Stimulated activated CD4-positive, alpha-beta T cell treated with anti-CD3 and anti-CD28 coated beads, Interleukin-12 subunit alpha, Interleukin-12 subunit beta, amount 100 ng/mL, for 4 hours (primary cell): ENCODE results near the gene XKR3.
"Not testable (repeated sequence)": the region's sequence is repeated elsewhere in the genome, so short reads cannot be mapped to it uniquely, and the experiment has no call there.

Source experiments
- DNase-seq: peaks from one replicate; pipeline ENCODE4 v3.0.0-alpha.2; 2020

The XKR3 gene

DNA sequence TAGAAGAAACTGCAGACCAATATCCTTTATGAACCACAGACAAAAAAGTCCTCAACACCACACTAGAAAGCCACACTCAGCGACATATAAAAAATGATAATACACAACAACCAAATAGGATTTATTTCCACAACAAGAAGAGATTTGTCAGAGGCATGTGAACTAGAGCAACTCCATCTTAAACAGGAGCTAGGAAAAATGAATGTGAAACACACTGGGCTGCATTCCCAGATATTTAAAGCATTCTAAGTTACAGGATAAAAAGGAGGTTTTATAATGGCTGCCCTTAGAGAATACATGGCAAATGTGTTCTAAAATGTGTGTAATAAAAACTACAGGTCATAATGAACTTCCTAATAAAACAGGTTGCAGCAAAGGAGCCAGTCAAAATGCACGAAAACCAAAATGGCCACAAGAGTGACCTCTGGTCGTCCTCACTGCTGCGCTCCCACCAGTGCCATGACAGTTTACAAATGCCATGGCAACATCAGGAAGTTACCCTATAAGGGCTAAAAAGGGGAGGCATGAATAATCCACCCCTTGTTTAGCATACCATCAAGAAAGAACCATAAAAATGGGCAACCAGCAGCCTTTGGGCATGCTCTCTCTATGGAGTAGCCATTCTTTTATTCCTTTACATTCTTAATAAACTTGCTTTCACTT is 21.8 kb downstream of the XKR3 start:
- DNase-seq: no peak

DNA sequence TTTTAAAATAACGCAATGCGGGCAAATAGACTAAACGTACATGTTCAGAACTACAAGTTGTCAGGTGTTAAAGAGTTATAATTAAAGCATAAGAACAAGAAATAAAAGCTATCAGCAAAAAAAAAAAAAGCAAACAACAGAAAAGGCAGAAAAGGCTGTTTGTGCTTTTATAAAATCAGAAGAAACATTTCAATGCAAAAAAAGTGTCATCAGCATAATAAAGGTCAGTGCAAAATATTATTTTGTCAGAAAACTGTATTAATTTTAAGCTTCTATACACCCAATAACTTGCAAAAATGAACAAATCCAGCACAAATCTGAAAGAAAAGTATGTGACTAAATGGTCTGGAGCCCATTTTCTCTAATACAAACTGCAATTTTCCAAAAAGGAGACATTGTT is 23.6 kb downstream of the XKR3 start:
- DNase-seq: no peak

DNA sequence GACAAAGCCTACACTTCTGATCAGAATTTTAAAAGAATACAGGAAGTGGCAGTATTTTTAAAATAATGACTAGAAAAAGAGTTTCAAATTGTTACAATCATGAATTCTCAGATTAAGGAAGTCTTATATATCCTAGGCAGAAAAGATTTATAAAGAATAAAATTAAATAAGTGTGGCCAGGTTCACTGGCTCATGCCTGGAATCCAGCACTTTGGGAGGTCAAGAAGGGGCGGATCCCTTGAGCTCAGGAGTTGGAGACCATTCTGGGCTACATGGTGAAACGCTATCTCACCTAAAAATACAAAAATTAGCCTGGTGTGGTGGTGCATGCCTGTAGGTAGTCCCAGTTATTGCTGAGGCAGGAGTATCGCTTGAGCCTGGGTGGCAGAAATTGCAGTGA is 24.1 kb downstream of the XKR3 start:
- no peak for DNase-seq

DNA sequence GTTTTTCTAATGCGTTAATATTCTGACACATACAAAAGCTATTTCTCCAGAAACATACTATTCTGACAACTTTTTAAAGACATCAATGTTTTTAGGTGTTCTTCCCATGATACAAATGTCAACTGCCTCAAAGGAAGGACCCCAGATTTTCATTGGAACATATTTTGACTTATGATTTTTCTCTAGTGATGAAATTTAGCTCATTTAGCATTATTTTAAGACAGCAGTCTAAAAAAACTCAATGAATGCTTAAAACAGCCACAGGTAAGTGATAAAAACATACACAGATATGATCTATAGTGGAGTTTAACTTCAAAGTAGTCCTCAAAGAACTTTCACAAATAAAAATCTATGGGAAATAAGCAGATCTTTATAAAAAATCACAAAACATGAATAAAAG is 24.9 kb downstream of the XKR3 start:
- no peak for DNase-seq

DNA sequence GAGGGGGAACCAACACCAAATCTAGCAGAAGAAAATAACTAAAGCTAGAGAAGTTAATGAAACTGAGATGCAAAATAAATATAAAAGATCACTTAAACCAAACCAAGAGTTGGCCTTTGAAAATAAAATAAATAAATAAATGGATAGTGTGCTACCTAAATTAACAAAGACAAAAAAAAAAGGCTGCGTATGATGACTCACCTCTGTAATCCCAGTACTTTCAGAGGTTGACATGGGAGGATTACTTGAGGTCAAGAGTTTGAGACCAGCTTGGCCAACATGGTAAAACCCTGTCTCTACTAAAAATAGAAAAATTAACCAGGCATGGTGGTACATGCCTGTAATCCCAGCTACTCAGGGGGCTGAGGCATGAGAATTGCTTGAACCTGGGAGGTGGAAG is 29.7 kb downstream of the XKR3 start:
- DNase-seq: not testable (repeated sequence)

DNA sequence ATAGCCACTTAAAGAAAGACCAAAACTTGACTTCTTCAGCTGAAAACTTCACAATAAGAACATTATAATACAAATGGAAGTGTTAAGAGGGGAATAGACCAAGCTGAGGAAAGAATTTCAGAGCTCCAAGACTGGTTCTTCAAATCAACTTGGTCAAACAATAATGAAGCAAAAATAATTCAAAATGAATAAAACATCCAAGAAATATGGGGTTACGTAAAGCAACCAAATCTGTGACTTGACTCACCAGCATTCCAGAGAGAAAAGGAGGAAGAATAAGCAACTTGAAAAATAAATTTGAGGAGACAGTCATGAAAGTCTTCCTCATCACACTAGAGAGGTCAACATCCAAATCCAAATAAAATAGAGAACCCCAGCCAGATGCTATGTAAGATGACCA is 31.4 kb downstream of the XKR3 start:
- DNase-seq: no peak

DNA sequence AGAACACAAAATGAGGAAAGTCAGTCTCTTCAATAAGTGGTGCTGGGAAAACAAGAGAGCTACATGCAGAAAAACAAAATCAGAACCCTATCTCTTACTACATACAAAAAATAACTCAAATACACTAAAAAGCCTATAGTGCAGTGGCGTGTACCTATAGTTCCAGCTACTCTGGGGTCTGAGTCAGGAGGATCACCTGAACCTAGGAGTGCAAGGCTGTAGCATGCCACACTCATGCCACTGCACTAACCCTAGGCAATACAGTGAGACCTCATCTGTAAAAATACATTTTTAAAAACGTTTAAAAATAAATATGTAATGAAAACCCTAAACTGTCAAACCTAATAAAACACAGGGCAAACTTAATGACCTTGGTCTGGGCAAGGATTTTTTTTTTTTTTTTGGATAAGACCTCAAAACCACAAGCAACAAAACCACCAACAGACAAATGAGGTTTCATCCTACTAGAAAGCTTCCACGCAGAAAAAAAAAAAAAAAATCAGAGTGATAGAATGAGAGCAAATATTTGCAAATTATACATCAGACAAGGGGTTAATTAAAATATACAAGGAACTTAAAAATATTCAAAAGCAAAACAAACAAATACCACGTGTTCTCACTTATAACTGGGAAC is 35.2 kb downstream of the XKR3 start:
- DNase-seq: no peak

DNA sequence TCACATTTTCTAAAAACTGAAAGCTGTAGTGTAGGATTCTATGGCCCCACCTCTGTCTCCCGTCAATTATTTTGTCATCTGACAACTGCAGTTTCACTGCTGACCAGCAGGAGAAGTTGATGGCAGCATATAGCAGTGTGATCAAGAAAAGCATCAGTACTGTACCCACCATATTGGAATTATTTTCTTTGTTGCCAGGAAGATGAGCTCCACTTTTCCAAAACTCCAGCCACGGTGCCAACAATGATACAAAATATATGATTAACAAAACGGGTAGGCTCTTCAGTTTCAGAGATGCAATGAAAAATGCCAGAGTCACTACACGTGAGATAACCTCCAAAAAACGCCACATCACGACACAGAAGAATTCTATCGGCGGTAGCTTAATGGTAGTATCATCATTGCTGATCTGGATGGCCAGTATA is 41.3 kb downstream of the XKR3 start:
- no peak for DNase-seq

DNA sequence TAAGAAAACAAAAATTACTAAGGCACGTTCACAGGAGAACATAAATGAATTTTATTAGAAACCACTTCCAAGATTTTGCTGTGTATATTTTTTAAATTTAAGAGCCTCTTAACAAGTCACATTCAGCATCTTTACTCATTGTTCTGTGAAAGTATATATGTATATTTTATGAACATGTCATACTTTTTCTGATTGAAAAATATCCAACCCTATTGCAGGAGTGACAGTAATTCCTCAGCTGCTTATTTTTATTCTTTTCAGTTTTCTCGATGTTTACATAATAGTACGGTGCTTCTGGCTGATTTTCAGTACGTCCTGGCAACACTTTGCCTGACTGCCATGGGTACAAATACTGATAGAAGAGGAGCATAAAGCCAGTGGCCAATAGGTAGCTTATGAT is 41.8 kb downstream of the XKR3 start:
- no peak for DNase-seq

DNA sequence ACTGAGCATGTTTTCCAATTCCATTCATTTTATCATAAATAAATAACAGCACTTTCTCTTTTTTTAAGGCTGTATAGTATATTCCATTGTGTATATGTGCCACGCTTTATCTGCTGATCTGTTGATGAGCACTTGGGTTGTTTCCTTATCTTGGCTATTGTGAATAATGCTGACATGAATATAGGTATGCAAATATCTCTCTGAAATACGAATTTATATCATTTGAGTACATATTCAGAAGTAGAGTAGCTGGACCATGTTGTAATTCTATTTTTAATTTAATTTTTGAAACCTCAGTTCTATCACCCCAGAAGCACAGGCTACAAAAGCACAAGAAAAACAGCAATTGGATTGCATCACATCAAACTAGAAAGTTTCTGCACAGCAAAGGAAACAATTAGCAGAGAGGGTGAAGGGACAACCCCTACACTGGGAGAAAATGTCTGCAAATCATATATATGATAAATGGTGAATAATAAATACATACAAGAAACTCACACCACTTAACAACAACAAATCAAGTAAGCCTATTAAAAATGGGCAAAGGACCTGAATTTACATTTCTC is 43.4 kb downstream of the XKR3 start:
- DNase-seq: no peak

DNA sequence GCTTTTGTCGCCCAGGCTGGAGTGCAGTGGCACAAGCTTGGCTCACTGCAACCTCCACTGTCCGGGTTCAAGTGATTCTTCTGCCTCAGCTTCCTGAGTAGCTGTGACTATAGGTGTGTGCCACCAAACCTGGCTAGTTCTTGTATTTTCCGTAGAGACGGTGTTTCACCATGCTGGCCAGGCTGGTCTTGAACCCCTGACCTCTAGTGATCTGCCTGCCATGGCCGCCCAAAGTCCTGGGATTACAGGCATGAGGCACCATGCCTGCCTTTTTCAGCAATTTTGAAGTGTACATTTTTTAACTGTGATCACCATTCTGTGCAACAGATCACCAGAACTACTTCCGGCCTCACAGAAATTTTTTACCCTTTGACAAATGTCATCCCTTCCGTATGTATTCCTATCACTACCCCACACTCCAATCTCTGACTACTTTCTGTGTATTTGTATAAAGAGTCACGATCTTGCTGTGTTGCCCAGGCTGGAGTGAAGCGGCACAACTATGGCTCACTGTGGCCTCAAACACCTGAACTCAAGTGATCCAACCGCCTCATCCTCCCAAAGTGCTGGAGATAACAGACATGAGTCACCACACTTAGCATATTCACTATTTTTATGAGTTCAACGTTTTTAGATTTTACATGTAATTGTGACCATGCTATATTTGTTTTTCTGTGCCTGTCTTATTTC is 44.0 kb downstream of the XKR3 start:
- DNase-seq: no peak

DNA sequence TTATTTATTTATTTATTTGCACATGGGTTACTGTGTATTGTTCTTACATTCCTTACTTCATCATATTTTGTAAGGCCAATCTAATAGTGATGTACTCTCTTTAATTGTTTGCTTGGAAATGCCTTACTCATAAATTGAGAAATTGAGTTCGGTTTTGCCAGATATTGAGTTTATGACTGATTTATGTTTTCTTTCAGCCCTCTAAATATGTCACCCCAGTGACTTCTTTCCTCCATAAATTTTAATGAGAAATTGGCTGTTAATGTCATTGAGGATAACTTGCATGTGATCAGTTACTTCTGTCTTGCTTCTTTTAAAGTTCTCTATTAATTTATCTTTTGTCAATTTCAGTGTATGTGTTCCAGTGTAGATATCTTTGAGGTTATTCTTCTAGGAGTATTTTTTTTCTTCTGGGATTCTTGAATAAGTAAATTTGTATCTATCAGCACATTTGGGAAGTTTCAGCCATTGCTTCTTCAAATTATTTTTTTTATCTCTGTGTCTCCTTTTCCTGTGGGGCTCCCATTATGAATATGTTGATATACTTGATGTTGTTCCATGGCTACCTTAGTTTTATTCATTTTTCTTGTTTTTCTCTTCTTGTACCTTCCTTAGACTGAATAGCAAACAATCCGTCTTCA is 47.8 kb downstream of the XKR3 start:
- DNase-seq: no peak

DNA sequence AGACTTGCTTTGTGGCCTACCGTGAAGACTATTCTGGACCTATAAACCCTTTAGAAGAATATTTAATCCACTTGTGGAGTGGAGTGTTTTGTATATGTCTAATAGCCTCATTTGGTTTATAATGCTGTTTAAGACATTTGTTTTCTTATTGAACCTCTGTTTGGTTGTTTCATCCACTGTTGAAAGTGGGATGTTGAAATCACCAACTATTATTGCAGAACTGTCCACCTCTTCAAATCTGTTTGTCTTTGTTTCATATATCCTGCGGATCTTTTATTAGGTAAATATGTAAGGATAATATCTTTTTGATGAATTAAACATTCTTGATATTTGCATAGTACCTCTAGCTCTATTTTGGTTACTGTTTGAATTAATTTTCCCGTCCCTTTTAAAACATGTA is 49.1 kb downstream of the XKR3 start:
- DNase-seq: no peak

DNA sequence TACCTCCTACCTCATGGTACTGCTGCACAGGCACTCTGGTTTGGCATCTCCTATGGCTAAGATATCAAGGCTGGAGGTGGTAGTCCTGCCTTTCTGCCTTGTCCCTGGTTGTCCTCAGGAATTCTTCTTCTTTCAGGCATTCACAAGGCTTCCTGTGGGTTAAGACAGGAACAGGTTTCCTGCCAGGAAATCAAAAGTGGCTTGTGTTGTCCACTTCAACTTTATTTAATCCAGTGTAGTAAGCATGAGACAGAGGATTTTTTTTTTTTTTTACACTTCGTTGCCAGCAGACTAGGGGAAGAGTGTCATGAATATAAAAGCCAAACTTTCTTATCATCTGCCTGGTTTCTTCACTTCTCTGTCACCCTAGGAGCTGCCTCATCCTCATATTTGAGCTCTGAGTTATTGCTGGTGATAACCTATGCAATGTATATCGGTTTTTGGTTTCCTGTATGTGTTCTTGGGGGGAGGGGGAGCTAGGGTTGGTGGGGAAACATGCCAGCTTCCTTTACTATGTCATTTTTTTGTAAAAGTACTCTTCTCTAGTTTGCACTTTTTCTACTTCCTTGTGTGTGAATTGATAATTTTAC is 50.2 kb downstream of the XKR3 start:
- no peak for DNase-seq

DNA sequence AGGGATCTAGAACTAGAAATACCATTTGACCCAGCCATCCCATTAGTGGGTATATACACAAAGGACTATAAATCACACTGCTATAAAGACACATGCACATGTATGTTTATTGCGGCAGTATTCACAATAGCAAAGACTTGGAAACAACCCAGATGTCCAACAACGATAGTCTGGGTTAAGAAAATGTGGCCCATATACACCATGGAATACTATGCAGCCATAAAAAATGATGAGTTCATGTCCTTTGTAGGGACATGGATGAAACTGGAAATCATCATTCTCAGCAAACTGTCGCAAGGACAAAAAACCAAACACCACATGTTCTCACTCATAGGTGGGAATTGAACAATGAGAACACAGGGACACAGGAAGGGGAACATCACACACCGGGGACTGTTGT is 53.6 kb downstream of the XKR3 start:
- not testable (repeated sequence) for DNase-seq

DNA sequence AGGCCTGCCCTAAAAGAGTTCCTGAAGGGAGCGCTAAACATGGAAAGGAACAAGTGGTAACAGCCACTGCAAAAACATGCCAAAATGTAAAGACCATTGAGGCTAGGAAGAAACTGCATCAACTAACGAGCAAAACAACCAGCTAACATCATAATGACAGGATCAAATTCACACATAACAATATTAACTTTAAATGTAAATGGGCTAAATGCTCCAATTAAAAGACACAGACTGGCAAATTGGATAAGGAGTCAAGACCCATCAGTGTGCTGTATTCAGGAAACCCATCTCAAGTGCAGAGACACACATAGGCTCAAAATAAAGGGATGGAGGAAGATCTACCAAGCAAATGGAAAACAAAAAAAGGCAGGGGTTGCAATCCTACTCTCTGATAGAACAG is 57.3 kb downstream of the XKR3 start:
- DNase-seq: not testable (repeated sequence)

DNA sequence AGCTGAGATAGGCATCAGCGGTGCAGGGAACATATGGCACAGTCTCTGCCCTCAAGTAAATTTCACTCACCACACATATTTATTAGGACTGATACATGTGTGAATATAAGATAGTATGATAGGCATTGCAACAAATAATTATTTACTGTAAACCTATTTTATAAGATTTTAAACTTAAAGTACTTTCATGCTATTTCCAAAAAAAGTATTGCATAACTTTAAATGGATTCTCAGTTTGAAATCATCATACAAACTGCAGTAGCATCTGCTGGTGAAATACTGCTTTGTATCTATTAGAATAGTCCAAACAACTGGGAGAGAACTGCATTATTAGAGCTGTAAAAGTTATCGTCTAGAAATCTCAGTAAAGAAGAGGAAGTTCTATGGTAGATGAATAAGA is 63.0 kb downstream of the XKR3 start:
- not testable (repeated sequence) for DNase-seq

DNA sequence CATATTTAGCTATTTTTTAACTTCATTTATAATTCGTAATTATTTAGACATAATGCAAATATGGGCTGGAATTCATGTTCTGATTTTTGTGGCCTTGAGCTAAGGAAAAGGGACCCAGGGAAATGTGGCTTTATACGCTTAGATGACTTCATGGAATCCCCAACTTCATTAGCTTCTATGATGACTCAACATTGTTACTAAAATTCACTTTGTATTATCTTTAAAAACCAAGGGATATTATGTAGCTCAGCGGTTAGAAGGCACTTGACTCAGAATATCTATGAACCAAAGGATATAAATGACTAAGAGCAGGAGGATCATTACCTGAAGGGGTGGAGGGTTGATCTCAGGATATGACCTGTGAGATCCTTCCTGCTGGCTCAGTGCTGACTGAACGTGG is 64.8 kb downstream of the XKR3 start:
- not testable (repeated sequence) for DNase-seq

DNA sequence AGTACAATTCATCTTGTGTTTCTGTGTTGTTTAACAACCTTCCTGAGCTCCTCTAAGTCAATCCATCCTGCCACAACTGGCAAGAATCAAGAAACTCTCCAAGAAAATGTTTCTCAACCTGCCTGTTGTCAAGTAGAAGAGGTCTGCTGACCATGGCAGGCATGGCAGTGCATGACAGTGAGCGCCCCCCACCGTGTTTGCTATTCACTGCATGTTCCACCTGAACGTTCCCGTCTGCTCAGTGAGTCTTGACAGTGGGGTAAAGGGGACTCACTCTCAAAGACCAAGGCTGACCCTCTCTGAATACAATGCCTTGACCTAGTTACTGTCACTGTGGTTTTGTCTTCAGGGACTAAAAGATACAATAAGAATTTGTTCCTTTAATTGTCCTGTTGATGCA is 75.9 kb downstream of the XKR3 start:
- DNase-seq: not testable (repeated sequence)

DNA sequence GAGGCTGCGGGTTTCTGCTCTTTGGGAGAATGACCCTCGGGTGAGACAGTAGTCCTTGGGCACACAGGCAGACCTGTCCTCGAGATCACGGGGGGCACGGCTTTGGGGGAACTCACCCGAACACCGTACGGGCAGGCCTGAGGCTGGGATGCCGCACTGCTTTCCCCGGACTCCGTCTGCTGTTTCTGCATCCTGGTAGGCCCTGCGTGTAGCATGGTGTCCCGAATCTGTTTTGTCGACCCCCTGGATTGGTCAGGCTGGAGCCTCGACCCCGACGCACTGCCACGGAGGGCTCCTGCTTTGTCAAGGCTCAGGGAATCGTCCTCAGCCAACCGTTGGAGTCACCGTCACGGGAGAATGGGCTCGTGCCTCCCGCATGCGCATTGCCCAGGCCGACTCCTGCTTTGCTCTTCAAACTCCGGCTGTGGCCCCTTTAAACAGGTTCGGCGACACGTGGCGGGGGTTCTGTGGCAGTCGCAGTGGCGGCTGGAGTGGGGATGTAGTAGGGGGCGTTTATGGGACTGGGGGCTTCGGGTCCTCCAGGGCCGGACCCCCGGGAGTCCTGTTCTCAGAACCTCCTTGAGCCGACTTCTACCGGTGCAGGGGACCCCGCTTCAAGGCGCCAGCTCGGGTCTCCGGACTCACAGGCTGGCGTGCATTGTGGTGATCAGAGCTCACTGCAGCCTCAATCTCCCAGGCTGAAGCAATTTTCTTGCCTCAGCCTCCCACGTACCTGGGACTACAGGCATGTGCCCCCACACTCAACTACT is 76.9 kb downstream of the XKR3 start:
- not testable (repeated sequence) for DNase-seq

DNA sequence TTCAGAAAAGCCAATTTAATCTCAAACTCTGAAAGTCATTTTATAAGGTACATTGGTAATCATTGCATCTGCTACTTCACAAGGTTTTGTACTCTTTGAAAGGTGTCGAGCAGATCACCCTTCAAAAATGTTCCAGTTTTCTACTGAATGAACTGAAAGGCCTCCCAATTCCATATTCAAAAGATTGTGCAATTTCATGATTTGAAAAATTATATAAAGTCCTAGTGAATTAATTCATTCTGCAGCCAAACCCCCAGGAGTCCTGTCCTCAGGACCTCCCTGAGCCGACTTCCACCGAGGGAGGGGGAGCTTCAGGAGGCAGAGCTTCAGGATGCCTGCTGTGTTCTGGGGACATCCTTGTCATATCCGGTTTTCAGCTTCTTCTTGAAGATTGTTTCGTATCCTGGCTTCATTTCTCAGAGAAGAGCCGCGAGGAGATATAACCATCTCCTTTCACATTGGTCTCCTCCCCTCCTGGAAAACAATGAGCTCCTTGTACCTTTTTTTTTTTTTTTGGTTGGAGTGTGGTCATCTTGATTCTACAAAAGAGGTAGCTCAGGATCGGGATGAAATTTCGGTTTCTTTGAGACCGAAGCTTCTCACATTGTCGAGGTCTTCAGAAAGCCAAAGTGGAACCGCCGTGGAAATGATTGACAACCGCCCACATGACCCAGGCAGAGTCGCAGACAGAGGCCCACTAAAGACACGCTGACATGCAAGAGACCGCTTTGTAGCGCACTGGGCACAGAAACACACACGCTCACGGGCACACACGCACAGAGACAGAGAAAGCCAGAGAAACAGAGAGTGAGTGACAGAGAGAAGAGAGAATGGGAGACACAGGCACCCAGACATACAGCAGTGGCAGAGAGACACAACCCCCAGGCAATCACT is 77.7 kb downstream of the XKR3 start:
- DNase-seq: not testable (repeated sequence)
